Thoracic aorta (tissue), 2 donors: Measurements from ENCODE around the gene ERN1. TPM values are rescaled to one million over a fixed set of nuclear protein-coding genes. Genes with fewer than 3 reads are reported as not detected.

Experiments used
- ATAC-seq: fragments of 150-250 bp; one replicate; pipeline ENCODE4 v1.8.0; 2017; ENCODE audit warnings: low read depth; ENCODE audit not compliant: insufficient number of reproducible peaks, low FRiP score
- DNase-seq: peaks from one replicate; pipeline ENCODE4 v3.0.0-alpha.2; 2020; ENCODE audit warnings: low spot score
- H3K27ac ChIP-seq, 2 donors: fragments of 200-600 bp; sonication (generic); 1 replicate in 1 of 2; 2 replicates in 1 of 2; pipeline ENCODE4 v1.5.1; 2016; ENCODE audit warnings: mild to moderate bottlenecking in 2 of 2, moderate library complexity in 2 of 2
- H3K27me3 ChIP-seq: fragments of 200-600 bp; sonication (generic); replicated peaks from 2 replicates; pipeline ENCODE4 v1.6.0; 2016; ENCODE audit warnings: mild to moderate bottlenecking; ENCODE audit not compliant: insufficient read depth
- H3K36me3 ChIP-seq: fragments of 200-600 bp; sonication (generic); one replicate; pipeline ENCODE4 v1.5.1; 2016
- H3K4me1 ChIP-seq, 2 donors: fragments of 200-600 bp; sonication (generic); 1 replicate in 1 of 2; 2 replicates in 1 of 2; pipeline versions ENCODE4 v1.5.1 to v1.6.0; 2016; ENCODE audit warnings: low read depth in 2 of 2, mild to moderate bottlenecking in 1 of 2; ENCODE audit not compliant: control insufficient read depth in 1 of 2
- H3K4me3 ChIP-seq: fragments of 200-600 bp; sonication (generic); 2 replicates; pipeline ENCODE4 v1.5.1; 2016; ENCODE audit warnings: mild to moderate bottlenecking
- H3K9me3 ChIP-seq: fragments of 200-600 bp; sonication (generic); 2 replicates; pipeline ENCODE4 v1.5.1; 2016
- CTCF ChIP-seq: fragments of 200-600 bp; sonication (generic); IDR thresholded peaks from one replicate; pipeline ENCODE4 v1.5.1; 2019; ENCODE audit warnings: antibody characterized with exemption
- total RNA-seq, 2 donors: library from RNA; depleted of rRNA; stranded (reverse); fragments of >200 nt; gene quantifications; one replicate each; pipeline versions ENCODE4 v1.1.0 to v1.2.3, GENCODE V29; 2016

ERN1 gene
- total RNA-seq, 2 donors from 2014 or later = 13.0 to 22.7 TPM

DNA sequence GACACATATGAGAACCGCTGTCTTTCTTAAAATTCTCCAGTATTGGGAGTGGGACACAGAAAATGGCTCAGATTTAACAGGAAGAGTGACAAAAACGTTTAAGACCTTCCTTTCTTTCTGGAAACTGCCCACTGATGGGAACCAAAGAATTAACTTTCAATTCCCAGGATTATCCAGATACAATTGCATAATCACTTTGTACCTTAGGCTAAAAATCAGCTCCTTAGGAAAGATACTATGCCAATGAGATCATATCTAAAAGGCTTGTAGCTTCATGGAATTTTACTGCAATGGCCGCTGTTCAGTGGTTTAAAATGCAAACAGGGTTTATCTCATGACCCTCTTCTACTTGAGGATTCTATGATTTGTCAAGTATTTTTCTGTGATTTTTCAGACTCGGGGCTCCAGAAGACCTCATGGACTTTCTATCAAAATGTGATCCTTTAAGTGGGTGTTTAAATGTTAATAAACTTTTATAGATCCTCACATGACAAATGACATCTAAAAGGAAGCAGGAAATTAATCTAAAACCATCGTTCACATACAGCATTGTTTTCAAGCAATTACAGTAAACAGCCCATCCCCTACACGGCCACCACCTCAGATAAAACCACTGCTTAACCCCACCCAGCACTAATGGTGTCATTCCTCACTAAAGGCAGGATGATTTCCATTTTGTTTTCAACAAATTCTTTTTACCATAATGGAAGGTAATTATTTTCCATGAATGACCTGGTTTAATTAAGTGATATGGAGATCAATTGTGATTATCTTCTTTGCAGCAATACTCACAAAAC is 31.6 kb upstream of the ERN1 start:
- no peak overlapping the region for H3K27ac ChIP-seq
- H3K36me3 ChIP-seq = no peaks in the 10 kb centered on the region
- no peaks in the 10 kb centered on the region for H3K27me3 ChIP-seq
- H3K9me3 ChIP-seq = no peaks in the 10 kb centered on the region
- no peak overlapping the region for H3K4me3 ChIP-seq
- no peak for TF ChIP-seq CTCF
- H3K4me1 ChIP-seq = peaks cover 2 to 10% of the 10 kb centered on the region in 2 donors
- ATAC-seq (no peak), DNase-seq (no peak)

DNA sequence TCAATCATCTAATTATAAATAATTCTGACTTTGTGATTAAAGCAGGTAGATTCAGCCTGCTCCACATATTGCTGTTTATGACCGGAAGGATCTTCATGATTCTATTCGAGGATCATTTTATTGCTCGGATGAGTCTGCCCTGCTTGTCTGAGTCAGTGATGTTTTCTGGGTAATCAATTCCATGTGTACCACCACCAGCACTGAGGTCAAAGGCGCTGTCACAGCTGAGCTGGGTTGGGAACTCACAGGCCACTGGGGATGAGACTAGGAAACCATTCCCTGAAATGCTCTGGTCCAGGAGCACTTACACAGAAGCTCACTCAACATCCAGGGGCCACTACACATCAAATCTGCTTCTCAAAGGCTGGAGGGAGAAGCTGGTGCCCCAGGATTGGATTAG is 30.4 kb upstream of the ERN1 start:
- DNase-seq (no peak), ATAC-seq (no peak)
- Histone ChIP-seq H3K27ac (no peak overlapping the region), H3K36me3 (no peaks in the 10 kb centered on the region), H3K4me1 (peaks cover 14 to 22% of the 10 kb centered on the region in 2 donors), H3K4me3 (no peak overlapping the region), H3K27me3 (no peaks in the 10 kb centered on the region), H3K9me3 (no peaks in the 10 kb centered on the region)
- no peak for TF ChIP-seq CTCF

GRCh38 chr17:64158831-64159590 is 29.1 kb upstream of the ERN1 start:
- no peak overlapping the region for H3K27ac ChIP-seq
- H3K27me3 ChIP-seq = no peaks in the 10 kb centered on the region
- no peaks in the 10 kb centered on the region for H3K9me3 ChIP-seq
- DNase-seq (no peak), ATAC-seq (no peak)
- H3K4me1 ChIP-seq = peaks cover 19 to 36% of the 10 kb centered on the region in 2 donors
- H3K4me3 ChIP-seq = no peak overlapping the region
- no peaks in the 10 kb centered on the region for H3K36me3 ChIP-seq
- TF ChIP-seq CTCF = no peak

DNA sequence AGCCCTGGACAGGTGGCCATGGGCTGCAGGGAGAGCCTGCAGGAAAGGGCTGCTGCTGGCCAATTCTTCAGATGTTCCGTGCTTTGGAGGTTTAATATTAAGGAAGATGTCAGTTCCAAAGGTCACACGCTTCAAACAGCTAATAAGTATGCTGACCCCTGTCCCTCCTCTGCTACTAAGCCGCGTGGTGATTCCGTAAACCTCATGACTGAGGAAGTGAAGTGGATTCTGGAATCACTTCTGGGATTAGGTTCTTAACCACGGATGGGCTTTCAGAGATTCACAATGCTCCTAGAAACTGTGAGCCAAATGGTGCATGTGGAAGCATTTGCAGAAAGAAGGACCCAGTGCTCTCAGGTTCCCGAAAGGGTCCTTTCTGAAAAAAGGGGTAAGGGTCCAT is 28.5 kb upstream of the ERN1 start:
- Histone ChIP-seq H3K4me3 (no peak overlapping the region), H3K4me1 (peaks cover 22 to 42% of the 10 kb centered on the region in 2 donors), H3K9me3 (no peaks in the 10 kb centered on the region), H3K27ac (no peak overlapping the region), H3K36me3 (no peaks in the 10 kb centered on the region), H3K27me3 (no peaks in the 10 kb centered on the region)
- ATAC-seq (no peak), DNase-seq (no peak)
- TF ChIP-seq CTCF = no peak

- Histone ChIP-seq H3K27me3 (no peaks in the 10 kb centered on the region), H3K4me3 (no peak overlapping the region), H3K4me1 (peaks cover 24 to 49% of the 10 kb centered on the region in 2 donors), H3K27ac (no peak overlapping the region), H3K9me3 (no peaks in the 10 kb centered on the region), H3K36me3 (no peaks in the 10 kb centered on the region)
- ATAC-seq = no peak
- no peak for DNase-seq
- TF ChIP-seq CTCF = no peak
Observed at GRCh38 chr17:64157669-64158180, 27.8 kb upstream of the ERN1 start.
